Left renal pelvis (tissue), 4 donors: ENCODE measurements around the gene VPS16. TPM values are rescaled to one million over a fixed set of nuclear protein-coding genes. Genes with fewer than 3 reads are reported as not detected.

Source experiments
- DNase-seq, 4 donors: peaks; one replicate each; pipeline ENCODE4 v3.0.0-alpha.2; 2013; ENCODE audit warnings: low read depth in 4 of 4, low spot score in 3 of 4
- polyA plus RNA-seq, 4 donors: library from polyadenylated mRNA; unstranded; fragments of 120-200 nt; gene quantifications; one replicate each; pipeline ENCODE4 v1.2.1, GENCODE V29; 2013; ENCODE audit not compliant: insufficient read length in 4 of 4

Gene VPS16
- polyA plus RNA-seq, 4 donors: 30.2 to 41.0 (median 37.3) TPM

GRCh38 chr20:2867081-2867864 lies 26.7 kb downstream of the VPS16 start:
- no peak for DNase-seq

- DNase-seq: no peak
Measured at GRCh38 chr20:2869381-2869780, 28.8 kb downstream of the VPS16 start.

GRCh38 chr20:2871111-2871465 lies 30.5 kb downstream of the VPS16 start:
- DNase-seq: no peak

GRCh38 chr20:2871661-2872458 lies 31.3 kb downstream of the VPS16 start:
- DNase-seq: no peak

GRCh38 chr20:2872459-2873009 lies 32.0 kb downstream of the VPS16 start:
- DNase-seq: no peak

- DNase-seq: peak; percentile 70 to 89 (median 84)
Measured at GRCh38 chr20:2873010-2873746, 32.6 kb downstream of the VPS16 start, which contains the start of gene PTPRA. Gene PTPRA (plus strand): TSS chr20:2873481. CDS start chr20:2964278, 90,797 bp downstream.

- no peak for DNase-seq
Measured at GRCh38 chr20:2873747-2874041, 33.1 kb downstream of the VPS16 start.

- DNase-seq: no peak
Measured at GRCh38 chr20:2874456-2874855, 33.9 kb downstream of the VPS16 start.

GRCh38 chr20:2875690-2876203 lies 35.2 kb downstream of the VPS16 start:
- DNase-seq: no peak

- no peak for DNase-seq
Measured at GRCh38 chr20:2878515-2878914, 38.0 kb downstream of the VPS16 start.

GRCh38 chr20:2879146-2879545 lies 38.6 kb downstream of the VPS16 start:
- DNase-seq: no peak

GRCh38 chr20:2880650-2881049 lies 40.1 kb downstream of the VPS16 start:
- no peak for DNase-seq

GRCh38 chr20:2883726-2884637 lies 43.4 kb downstream of the VPS16 start:
- no peak for DNase-seq

- no peak for DNase-seq
Measured at GRCh38 chr20:2887715-2888114, 47.2 kb downstream of the VPS16 start.

GRCh38 chr20:2888224-2888955 lies 47.8 kb downstream of the VPS16 start:
- no peak for DNase-seq

GRCh38 chr20:2889209-2889608 lies 48.7 kb downstream of the VPS16 start:
- DNase-seq: no peak

- DNase-seq: no peak
Measured at GRCh38 chr20:2889797-2890196, 49.3 kb downstream of the VPS16 start.

GRCh38 chr20:2890742-2891141 lies 50.2 kb downstream of the VPS16 start:
- DNase-seq: no peak

GRCh38 chr20:2891343-2891742 lies 50.8 kb downstream of the VPS16 start:
- DNase-seq: no peak
